Jurkat, Clone E6-1 (cell line): ENCODE measurements around the gene KIAA0319L.
"Not testable (repeated sequence)": the region's sequence is repeated elsewhere in the genome, so short reads cannot be mapped to it uniquely, and the experiment has no call there.

Experiments
- DNase-seq: peaks from one replicate; pipeline ENCODE4 v3.0.0-alpha.2; 2011; ENCODE audit warnings: low read depth, low spot score
- H3K4me3 ChIP-seq: 2 replicates; pipeline ENCODE4 v1.5.1; 2011; ENCODE audit warnings: mild to moderate bottlenecking, low read length, control low read depth, moderate library complexity

KIAA0319L gene

GRCh38 chr1:35585805-35586204 lies 28.6 kb upstream of the KIAA0319L start:
- H3K4me3 ChIP-seq, DNase-seq: not testable (repeated sequence)

- DNase-seq, result no peak
- H3K4me3 ChIP-seq, result no peak overlapping the region
Observed at GRCh38 chr1:35585281-35585680, 28.1 kb upstream of the KIAA0319L start.

- not testable (repeated sequence) for H3K4me3 ChIP-seq, DNase-seq
Observed at GRCh38 chr1:35581621-35582020, 24.4 kb upstream of the KIAA0319L start.

GRCh38 chr1:35580949-35581388 lies 23.8 kb upstream of the KIAA0319L start:
- no peak for DNase-seq
- no peak overlapping the region for H3K4me3 ChIP-seq

GRCh38 chr1:35577071-35577998 lies 20.1 kb upstream of the KIAA0319L start:
- peak; percentile 91 for DNase-seq
- peak overlapping the region; percentile 47 for H3K4me3 ChIP-seq

- H3K4me3 ChIP-seq, DNase-seq: not testable (repeated sequence)
Observed at GRCh38 chr1:35576766-35577070, 19.5 kb upstream of the KIAA0319L start.

- no peak for DNase-seq
- H3K4me3 ChIP-seq, result no peak overlapping the region
Observed at GRCh38 chr1:35576061-35576765, 19.0 kb upstream of the KIAA0319L start.

GRCh38 chr1:35575416-35575958 lies 18.3 kb upstream of the KIAA0319L start:
- no peak for DNase-seq

GRCh38 chr1:35574655-35575415 lies 17.6 kb upstream of the KIAA0319L start:
- no peak for DNase-seq
- no peak overlapping the region for H3K4me3 ChIP-seq

More at GRCh38 chr1:35575416-35575958, 18.3 kb upstream of the KIAA0319L start:
- H3K4me3 ChIP-seq, result no peak overlapping the region

GRCh38 chr1:35574125-35574654 lies 17.0 kb upstream of the KIAA0319L start:
- DNase-seq, result no peak
- H3K4me3 ChIP-seq, result no peak overlapping the region

GRCh38 chr1:35573198-35574124 lies 16.3 kb upstream of the KIAA0319L start, which contains the start of gene TFAP2E:
TFAP2E (plus strand) TSS chr1:35573314; CDS start chr1:35573578, 264 bp downstream.
- no peak for DNase-seq
- no peak within 1 kb of the TSS for H3K4me3 ChIP-seq

GRCh38 chr1:35572296-35572695 lies 15.1 kb upstream of the KIAA0319L start:
- no peak overlapping the region for H3K4me3 ChIP-seq
- DNase-seq, result no peak

GRCh38 chr1:35571263-35571662 lies 14.1 kb upstream of the KIAA0319L start:
- H3K4me3 ChIP-seq, result no peak overlapping the region
- no peak for DNase-seq

- H3K4me3 ChIP-seq, result no peak overlapping the region
- no peak for DNase-seq
Observed at GRCh38 chr1:35570589-35571137, 13.5 kb upstream of the KIAA0319L start.

GRCh38 chr1:35569936-35570335 lies 12.7 kb upstream of the KIAA0319L start:
- H3K4me3 ChIP-seq, result no peak overlapping the region
- DNase-seq, result no peak

- no peak overlapping the region for H3K4me3 ChIP-seq
- DNase-seq, result peak; percentile 68
Observed at GRCh38 chr1:35568975-35569395, 11.8 kb upstream of the KIAA0319L start.

GRCh38 chr1:35567947-35568558 lies 10.8 kb upstream of the KIAA0319L start:
- no peak for DNase-seq
- H3K4me3 ChIP-seq, result no peak overlapping the region
